WI38 (cell line): Measurements from ENCODE around the gene RAP1A.

Experiments used
- H3K4me3 ChIP-seq: 2 replicates; pipeline ENCODE4 v1.5.1; 2011; ENCODE audit warnings: low read depth, mild to moderate bottlenecking, control low read depth, low read length
- CTCF ChIP-seq: IDR thresholded peaks from 2 replicates; pipeline ENCODE4 v1.5.1; 2012; ENCODE audit warnings: low read depth, mild to moderate bottlenecking, control low read depth, low read length

The RAP1A gene

GRCh38 chr1:111619635-111620440, at the start of gene RAP1A:
Gene RAP1A (plus strand): TSS chr1:111619789. CDS start chr1:111691361, 71,572 bp downstream.
- TF ChIP-seq CTCF = no peak

DNA sequence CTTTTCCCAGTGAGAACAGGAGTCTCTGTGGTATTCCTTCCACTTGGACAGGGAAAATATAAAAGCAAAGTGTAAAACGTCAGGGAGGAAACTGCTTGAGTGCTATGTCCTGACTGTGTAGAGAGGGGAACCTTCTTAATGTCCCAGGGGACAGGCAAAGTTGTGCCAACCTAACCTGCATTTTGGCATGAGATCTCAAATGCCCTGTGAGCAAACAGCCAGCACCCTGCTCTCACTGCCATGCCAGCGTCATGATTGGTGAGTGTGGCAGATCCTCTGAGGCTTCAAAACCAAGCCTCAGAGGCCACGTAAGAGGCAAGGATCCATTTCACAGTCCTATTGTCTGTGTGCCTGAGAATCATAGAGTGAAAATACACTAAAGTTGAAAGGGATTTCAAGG, 49.7 kb upstream of the RAP1A start:
- TF ChIP-seq CTCF = no peak

More at GRCh38 chr1:111619635-111620440, at the start of gene RAP1A:
- H3K4me3 ChIP-seq = peak within 1 kb of the TSS; percentile 86

GRCh38 chr1:111570781-111571181, 48.8 kb upstream of the RAP1A start:
- H3K4me3 ChIP-seq = no peak overlapping the region
- TF ChIP-seq CTCF = peak; percentile 22; the same call in 1 of the 2 replicates

More for the DNA sequence above, 49.7 kb upstream of the RAP1A start:
- no peak overlapping the region for H3K4me3 ChIP-seq

DNA sequence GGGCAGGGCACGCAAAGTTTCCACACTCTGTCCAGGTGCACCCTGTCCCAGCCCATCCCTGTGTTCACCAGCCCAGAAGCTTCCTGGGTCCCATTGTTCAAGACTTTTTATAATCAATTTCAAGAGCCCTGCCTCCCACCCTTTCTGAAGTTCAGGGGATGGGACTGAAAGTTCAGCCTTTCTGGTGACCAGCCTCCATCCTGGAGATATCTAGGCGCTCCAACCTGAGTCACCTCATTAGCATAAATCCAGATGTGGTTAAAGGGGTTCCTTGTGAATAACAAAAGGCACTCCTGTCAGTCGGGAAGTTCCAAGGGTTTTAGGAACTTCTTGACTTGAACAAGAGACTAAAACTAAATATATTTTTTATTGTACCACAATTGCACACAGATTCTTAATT, 48.4 kb upstream of the RAP1A start:
- no peak overlapping the region for H3K4me3 ChIP-seq
- TF ChIP-seq CTCF = no peak

- no peak overlapping the region for H3K4me3 ChIP-seq
- no peak for TF ChIP-seq CTCF
Observed at GRCh38 chr1:111571987-111572386, 47.6 kb upstream of the RAP1A start.

DNA sequence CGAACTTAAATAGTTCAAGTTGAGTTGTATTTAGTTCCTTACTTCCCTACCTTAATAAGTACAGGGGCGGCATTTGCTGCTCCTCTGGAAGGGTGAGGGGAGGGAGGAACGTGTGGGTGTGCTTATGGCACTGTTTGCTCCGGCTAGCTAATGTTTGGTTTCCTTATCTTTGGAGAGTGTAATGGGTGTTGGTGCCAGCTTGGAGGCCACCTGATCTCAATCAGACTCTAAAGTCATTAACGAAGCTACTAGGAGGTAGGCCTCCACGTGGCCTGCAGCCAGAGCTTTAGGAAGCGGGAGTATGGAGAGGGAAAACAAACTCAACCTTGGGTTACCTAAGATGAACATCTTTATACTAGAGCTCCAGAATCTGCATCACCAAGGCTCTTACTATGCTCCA, 43.0 kb upstream of the RAP1A start:
- no peak overlapping the region for H3K4me3 ChIP-seq
- no peak for TF ChIP-seq CTCF

DNA sequence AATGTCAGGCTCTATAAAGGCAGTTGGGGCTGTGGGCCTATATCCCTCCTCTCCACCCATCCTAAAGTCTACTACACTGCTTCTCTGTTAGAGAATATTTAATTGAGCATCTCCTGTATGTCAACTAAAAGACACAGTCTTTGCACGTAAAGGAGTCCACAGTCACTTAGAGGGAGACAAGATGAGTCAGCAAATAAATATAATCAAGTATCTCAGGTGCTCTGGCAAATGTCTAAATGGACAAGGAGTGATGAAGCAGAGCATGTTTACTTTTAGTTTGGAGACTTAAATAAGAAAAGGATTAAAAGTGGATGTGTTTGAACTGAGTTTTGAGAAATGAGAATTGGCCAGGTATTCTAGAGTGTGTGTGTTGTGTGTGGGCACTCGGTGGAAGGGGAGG, 41.8 kb upstream of the RAP1A start:
- no peak for TF ChIP-seq CTCF
- H3K4me3 ChIP-seq = no peak overlapping the region
